HTR-8/SVneo (cell line): Measurements from ENCODE around the gene RABGAP1.
A peak's percentile ranks its signal among the peaks of the same experiment; 100 is the strongest.

Source experiments
- DNase-seq: peaks from one replicate; pipeline ENCODE4 v3.0.0; 2011; ENCODE audit warnings: low spot score, mixed read lengths; ENCODE audit not compliant: insufficient read length
- FAIRE-seq: peaks from 2 replicates; lab custom pipeline; 2011; peaks lifted over from hg19 to GRCh38; lab: Jason Lieb, UNC

The RABGAP1 gene

DNA sequence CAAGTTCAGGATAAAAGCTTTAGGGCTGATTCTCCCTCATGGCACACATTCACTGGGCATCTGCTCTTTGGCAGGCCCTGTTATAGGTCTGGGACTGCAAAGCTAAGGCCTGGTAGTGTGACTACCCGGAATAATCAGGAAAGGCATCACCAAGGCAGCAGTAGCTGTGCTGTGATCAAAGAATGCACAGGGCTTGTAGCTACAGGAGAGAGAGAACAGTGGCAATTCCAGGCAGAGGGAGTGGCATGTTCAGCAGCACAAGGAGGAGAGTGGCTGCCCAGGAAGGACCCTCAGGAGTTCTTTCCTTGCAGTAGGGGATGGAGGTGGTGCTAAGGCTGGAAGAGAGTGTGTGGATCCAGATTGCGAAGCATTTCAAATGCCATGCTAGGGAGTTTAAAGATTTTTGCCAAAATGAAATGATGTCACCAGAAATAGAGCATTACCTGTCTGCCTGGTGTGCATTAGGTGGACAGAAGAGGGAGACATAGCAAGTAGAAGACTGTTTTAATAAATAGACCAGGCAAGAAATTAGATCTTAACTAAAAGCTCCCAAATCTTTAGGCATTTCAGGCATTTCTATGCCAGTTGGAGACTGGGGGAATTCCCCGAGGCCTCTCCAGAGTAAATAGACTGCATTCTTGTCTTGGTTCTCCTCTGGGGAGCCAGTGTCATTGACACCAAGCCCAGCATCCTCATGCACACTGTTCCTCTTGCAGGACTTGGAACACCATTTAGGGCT, 161.7 kb downstream of the RABGAP1 start:
- FAIRE-seq, result no peak

GRCh38 chr9:123104807-123105206, 164.0 kb downstream of the RABGAP1 start:
- no peak for DNase-seq
- FAIRE-seq, result no peak

More for the DNA sequence above, 161.7 kb downstream of the RABGAP1 start:
- no peak for DNase-seq

- FAIRE-seq (no peak), DNase-seq (no peak)
These were observed 164.7 kb downstream of the RABGAP1 start for GRCh38 chr9:123105490-123105889.

GRCh38 chr9:123107639-123108285, 166.9 kb downstream of the RABGAP1 start:
- FAIRE-seq (no peak), DNase-seq (no peak)

DNA sequence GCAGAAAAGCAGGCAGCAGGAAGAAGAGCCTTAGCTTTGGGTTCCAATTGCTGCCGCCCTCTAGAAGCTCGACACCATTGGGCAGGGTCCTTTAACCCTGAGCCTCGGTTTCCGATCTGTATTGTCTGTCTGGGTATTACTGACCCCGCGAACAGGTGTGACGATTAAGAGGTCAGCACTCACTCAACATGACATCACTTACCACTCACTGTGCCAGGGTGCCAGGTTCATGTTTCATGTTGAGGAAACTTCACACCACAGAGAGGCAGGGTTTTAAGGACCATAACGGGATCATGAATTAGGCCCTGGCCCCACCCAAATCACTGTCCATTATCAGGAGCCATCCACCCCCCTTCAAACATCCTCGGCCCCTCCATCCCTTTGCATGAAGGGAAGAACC, 168.2 kb downstream of the RABGAP1 start:
- DNase-seq (no peak), FAIRE-seq (no peak)

DNA sequence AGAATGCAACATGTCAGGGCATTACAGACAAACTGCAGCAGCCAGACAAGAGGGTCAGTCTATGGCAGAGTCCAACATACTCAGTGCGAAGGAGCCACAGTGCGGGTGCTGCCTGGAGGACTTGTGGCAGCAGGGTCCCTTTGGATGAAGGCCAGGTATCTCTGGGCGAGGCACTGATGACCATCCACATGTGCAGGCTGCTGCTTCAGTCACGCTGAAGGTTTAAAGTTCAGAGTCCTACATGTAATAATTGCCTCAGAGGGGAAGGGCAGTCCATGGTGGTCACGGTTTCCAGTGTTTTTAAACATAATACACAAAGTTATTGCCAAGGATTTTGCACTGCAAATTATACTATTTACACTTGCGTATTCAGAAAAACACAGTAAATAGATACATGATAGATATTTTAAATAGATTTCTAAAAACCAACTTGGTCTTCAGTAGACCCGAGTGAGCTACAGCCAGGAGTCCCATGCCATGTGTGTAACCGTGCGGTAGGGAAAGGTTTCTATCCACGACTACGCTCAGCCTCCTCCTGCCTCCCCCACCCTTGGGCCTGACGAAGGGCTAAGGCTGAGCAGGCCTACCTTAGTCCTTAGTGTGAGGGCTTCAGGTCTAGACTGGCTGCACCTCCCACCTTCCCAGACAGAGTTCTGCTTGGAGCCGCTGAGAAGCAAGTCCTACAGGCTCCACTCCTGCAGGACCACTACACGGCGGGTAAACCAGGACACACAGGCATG, 168.9 kb downstream of the RABGAP1 start:
- no peak for FAIRE-seq
- DNase-seq, result no peak

DNA sequence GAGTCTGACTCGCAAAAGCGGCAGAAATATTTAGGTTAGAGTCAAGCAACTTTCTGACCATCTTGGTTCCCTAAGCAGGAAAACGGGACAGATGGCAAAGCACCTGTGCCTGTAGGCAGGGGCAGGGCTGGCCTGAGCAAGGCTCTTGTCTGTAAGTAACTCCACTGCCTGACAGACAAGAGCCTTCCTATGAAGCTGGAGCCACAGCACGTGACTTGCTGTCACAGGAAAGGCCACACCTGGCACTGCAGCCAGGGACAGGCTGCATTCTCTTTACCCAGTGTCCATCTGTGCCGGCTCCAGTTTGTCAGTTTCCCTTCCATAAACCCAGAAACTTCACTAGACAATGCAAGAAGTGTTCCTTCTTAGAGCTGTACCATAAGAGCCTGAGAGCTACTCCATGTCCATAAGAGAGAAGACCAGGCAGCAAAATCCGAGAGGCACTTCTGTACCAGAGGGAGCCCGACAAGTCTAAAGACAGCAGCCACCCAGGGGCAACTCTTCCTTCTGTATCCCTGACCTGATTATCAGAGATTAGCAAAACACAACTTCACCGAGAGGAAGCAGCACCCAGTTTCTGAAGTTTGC, 170.7 kb downstream of the RABGAP1 start:
- FAIRE-seq, result no peak
- no peak for DNase-seq

GRCh38 chr9:123112015-123112975, 171.5 kb downstream of the RABGAP1 start:
- FAIRE-seq (no peak), DNase-seq (no peak)

DNA sequence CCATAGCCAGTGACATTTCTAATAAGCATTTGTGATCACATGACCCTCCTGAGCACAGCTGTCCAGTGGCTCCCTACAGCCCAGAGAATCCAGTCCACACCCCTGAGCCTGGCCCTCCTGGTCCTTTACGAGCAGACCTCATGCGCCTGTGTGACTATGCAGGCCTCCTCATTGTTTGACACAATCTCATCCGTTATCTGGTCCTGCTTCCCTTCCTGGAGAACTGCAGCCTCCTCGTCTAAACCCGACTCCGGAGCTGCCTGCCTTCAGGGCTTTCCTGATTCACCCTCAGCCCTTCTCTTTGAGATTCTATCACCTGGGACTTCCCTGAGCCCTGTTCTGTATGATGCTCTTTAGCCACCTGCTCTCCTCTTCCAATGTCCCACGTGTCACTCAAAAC, 172.4 kb downstream of the RABGAP1 start:
- FAIRE-seq (no peak), DNase-seq (no peak)

DNA sequence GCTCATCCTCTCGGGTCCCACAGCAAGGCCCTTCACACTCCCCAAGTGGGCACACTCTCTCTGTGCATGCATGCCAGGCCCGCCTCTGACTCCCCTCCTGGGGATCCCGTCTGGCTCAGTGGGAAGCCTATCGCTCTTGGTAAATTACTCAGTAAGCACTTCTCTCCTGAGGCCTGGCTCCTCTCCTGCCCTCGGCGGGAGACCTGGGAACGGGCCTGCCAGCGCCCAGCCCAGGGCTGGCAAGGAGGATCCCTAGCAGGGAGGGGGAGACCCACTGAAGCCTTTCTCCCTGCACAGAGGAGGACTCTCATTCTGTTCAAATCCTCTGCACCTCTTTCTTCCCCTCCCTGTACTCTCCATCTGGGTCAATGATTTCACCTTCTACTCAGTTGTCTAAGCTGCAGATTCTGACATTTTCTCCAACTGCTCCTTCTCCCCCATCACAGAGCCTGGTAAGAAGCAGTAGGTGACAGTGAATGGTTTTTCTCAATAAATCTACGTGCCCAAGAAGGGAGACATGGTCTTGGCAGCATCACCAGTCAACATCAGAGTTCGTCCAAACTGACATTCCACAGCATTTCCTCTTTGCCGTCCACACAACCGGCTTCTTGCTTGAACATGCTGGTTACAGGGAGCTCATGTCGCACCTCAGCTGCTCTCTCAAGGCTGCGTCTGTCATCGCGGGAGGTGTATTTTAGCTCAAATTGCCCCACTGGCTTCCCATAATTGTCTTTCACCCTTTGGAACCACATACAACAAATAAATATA, 174.5 kb downstream of the RABGAP1 start:
- DNase-seq (no peak), FAIRE-seq (no peak)

GRCh38 chr9:123116036-123116435, 175.2 kb downstream of the RABGAP1 start:
- DNase-seq (no peak), FAIRE-seq (no peak)

GRCh38 chr9:123119566-123119965, 178.7 kb downstream of the RABGAP1 start:
- DNase-seq (no peak), FAIRE-seq (no peak)

DNA sequence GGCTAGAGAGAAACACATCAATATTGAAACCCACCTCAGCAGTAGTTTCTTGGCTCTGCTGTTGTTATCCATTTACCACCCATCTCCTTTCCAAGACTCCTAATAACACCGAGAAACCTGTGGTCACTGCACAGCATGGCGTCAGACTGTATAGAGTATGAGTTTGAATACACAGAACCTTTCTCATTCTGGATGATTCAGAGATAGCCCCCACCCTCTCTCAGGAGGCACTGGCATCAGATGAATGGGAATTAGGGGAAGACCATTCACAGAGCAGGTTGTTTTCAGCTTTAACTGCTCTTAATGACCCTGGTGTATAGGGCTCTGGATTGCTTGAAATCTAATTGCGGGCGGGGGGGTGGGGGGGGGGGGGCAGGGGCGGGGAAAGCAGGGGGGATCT, 179.3 kb downstream of the RABGAP1 start:
- DNase-seq, result no peak
- FAIRE-seq, result no peak

DNA sequence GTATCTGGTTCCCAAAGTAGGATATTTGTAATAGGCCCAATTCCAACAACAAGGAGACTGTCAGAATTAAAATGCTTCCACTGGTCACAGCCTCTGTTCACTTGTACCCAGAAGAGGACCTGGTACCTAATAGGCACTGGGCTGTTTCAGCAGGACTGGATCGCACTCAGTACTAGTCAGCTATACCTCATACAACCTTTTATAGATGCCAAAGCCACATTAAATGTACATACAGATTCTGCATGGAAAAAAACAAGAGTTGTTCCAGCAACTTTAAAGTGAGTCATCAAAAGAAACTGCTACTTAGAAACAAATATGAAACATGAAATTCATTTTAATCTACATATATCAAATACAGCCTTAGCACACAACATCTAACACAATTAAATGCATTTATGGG, 180.1 kb downstream of the RABGAP1 start:
- no peak for DNase-seq
- no peak for FAIRE-seq

GRCh38 chr9:123121457-123121856, 180.6 kb downstream of the RABGAP1 start:
- FAIRE-seq (no peak), DNase-seq (no peak)

GRCh38 chr9:123127512-123128075, 186.8 kb downstream of the RABGAP1 start:
- FAIRE-seq (no peak), DNase-seq (no peak)

GRCh38 chr9:123128591-123128990, 187.8 kb downstream of the RABGAP1 start:
- no peak for FAIRE-seq
- no peak for DNase-seq

DNA sequence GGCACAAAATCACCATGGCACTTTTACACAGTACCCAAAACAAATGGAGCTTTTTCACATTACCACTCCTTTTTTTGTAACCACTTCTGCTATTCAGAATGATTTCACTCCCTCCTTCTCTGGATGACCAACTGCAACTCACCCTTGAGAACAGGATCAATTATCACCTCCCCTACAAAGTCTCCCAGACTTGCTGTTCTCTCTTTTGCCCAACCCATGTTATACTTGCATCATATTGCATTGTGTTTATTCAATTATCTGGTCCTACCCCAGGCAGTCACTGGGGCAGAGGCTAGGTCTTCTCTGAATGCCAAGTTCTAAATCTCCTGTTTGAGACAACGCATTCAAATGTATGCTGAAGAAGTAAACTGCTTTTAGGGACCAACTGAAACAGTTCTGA, 188.6 kb downstream of the RABGAP1 start:
- FAIRE-seq (no peak), DNase-seq (no peak)

DNA sequence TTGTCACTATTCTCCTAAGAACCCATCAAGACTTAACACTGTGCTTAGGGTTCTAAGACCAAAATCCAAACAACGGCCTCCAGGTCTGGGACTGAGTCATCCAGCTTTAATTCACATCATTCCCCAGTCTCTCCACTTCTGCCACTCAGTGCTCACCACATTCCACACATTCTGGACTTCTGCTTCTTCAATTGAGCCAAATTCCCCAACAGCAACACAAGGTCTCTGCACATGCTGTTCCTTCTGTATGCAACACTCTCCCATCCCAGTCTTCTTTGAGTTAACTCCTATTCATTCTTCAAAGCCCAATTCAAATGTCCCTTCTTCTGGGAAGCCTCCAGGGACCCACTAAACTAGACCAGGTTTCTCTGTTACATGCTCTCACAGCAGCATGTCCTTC, 190.4 kb downstream of the RABGAP1 start:
- DNase-seq, result peak; percentile 27

More for the DNA sequence above, 190.4 kb downstream of the RABGAP1 start:
- FAIRE-seq, result no peak
